Gastroesophageal sphincter (tissue), 4 donors: ENCODE measurements around the gene NBAS. TPM values are rescaled to one million over a fixed set of nuclear protein-coding genes. Genes with fewer than 3 reads are reported as not detected.

ENCODE experiments used
- ATAC-seq: fragments of 150-250 bp; one replicate; pipeline ENCODE4 v1.9.1; 2016; ENCODE audit warnings: mild to moderate bottlenecking, moderate library complexity
- H3K27ac ChIP-seq, 4 donors: fragments of 200-600 bp; sonication (generic) in 3 of 4; 1 replicate in 3 of 4; 2 replicates in 1 of 4; pipeline ENCODE4 v1.5.1; 2016 to 2019
- H3K27me3 ChIP-seq: fragments of 200-600 bp; sonication (generic); one replicate; pipeline ENCODE4 v1.5.1; 2019
- H3K36me3 ChIP-seq, 2 donors: fragments of 200-600 bp; sonication (generic); one replicate each; pipeline ENCODE4 v1.5.1; 2019; ENCODE audit warnings: control low read depth in 1 of 2
- H3K4me1 ChIP-seq, 3 donors: fragments of 200-600 bp; sonication (generic); 1 replicate in 2 of 3; 2 replicates in 1 of 3; pipeline ENCODE4 v1.5.1; 2016 to 2019; ENCODE audit warnings: control low read depth in 2 of 3
- H3K4me3 ChIP-seq, 2 donors: fragments of 200-600 bp; sonication (generic); one replicate each; pipeline ENCODE4 v1.5.1; 2019; ENCODE audit warnings: mild to moderate bottlenecking in 1 of 2, moderate library complexity in 1 of 2
- H3K9me3 ChIP-seq, 3 donors: fragments of 200-600 bp; sonication (generic); one replicate each; pipeline ENCODE4 v1.5.1; 2017 to 2019; ENCODE audit warnings: control low read depth in 2 of 3
- EP300 ChIP-seq: sonication (generic); formaldehyde crosslinking; IDR thresholded peaks from one replicate; pipeline ENCODE4 v1.6.1; 2017; ENCODE audit warnings: antibody characterized with exemption, mild to moderate bottlenecking
- POLR2A ChIP-seq, 2 donors: fragments of 450-650 bp; IDR thresholded peaks; one replicate each; pipeline ENCODE4 v1.6.1; 2017; ENCODE audit warnings: antibody characterized with exemption in 2 of 2, mild to moderate bottlenecking in 2 of 2, moderate library complexity in 1 of 2
- POLR2AphosphoS5 ChIP-seq: sonication (generic); formaldehyde crosslinking; IDR thresholded peaks from one replicate; pipeline ENCODE4 v1.6.1; 2017; ENCODE audit warnings: antibody characterized with exemption
- WGBS, 2 donors: methylation state at CpG; one replicate each; pipeline ENCODE4 v1.1.5; 2018; ENCODE audit warnings: low coverage in 1 of 2; 5-methylcytosine and 5-hydroxymethylcytosine counted together
- total RNA-seq, 4 donors: library from RNA; depleted of rRNA; stranded (reverse); fragments of >200 nt; gene quantifications; one replicate each; pipeline ENCODE4 v1.1.0, GENCODE V29; 2016
- TF ChIP-seq, protein P1 (sequence below), 4 experiments: fragments of 200-600 bp in 2 of 4; fragments of 450-650 bp in 2 of 4; sonication (generic) in 1 of 4; IDR thresholded peaks; one replicate each; pipeline ENCODE4 v1.5.1; 2017 to 2019; ENCODE audit warnings: antibody characterized with exemption in 4 of 4, mild to moderate bottlenecking in 2 of 4, moderate library complexity in 2 of 4

Gene NBAS
- total RNA-seq, 4 donors from 2014 or later: 34.9 to 50.9 (median 40.4) TPM

GRCh38 chr2:15307526-15307925 is 253.6 kb downstream of the NBAS start:
- H3K4me1 ChIP-seq: no peaks in the 10 kb centered on the region
- no peak overlapping the region for H3K4me3 ChIP-seq
- no peak overlapping the region for H3K27ac ChIP-seq
- no peaks in the 10 kb centered on the region for H3K9me3 ChIP-seq
- WGBS, 2 donors: 88% methylated on average over 2 of the region's 2 CpGs
- H3K27me3 ChIP-seq: no peaks in the 10 kb centered on the region
- H3K36me3 ChIP-seq: peaks cover 0 to 61% of the 10 kb centered on the region in 2 donors
- no peak for TF ChIP-seq POLR2AphosphoS5
- TF ChIP-seq, protein P1, sequence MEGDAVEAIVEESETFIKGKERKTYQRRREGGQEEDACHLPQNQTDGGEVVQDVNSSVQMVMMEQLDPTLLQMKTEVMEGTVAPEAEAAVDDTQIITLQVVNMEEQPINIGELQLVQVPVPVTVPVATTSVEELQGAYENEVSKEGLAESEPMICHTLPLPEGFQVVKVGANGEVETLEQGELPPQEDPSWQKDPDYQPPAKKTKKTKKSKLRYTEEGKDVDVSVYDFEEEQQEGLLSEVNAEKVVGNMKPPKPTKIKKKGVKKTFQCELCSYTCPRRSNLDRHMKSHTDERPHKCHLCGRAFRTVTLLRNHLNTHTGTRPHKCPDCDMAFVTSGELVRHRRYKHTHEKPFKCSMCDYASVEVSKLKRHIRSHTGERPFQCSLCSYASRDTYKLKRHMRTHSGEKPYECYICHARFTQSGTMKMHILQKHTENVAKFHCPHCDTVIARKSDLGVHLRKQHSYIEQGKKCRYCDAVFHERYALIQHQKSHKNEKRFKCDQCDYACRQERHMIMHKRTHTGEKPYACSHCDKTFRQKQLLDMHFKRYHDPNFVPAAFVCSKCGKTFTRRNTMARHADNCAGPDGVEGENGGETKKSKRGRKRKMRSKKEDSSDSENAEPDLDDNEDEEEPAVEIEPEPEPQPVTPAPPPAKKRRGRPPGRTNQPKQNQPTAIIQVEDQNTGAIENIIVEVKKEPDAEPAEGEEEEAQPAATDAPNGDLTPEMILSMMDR (IDR thresholded peaks at IDR 0.05): no peak
- TF ChIP-seq POLR2A (IDR thresholded peaks at IDR 0.05): no peak
- TF ChIP-seq EP300: no peak
- ATAC-seq: no peak

DNA sequence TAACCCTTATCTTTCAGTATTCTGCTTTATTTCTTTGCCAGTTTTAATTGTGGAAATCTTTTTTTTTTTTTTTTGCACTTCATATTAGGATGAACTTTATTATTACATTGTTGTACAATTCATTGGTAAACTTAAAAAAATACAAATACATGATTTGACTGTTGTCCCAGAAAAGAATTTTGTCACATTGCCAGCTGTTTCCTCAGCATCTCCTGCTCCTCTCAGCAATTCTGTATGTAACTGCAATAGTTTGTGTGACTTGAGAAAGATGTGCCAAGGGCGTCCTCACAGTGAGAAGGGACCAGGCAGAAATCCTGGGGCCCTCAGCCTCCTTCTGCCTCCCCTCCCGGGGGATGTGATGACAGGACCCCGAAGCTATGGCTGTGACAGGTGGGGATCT is 254.4 kb downstream of the NBAS start:
- Histone ChIP-seq H3K9me3 (no peaks in the 10 kb centered on the region), H3K36me3 (peaks cover 0 to 69% of the 10 kb centered on the region in 2 donors), H3K4me3 (no peak overlapping the region), H3K27ac (no peak overlapping the region), H3K27me3 (no peaks in the 10 kb centered on the region), H3K4me1 (no peaks in the 10 kb centered on the region)
- 78 to 92% methylated on average over 2 of the region's 3 CpGs for WGBS, 2 donors
- ATAC-seq: no peak
- no peak for TF ChIP-seq POLR2A (IDR thresholded peaks at IDR 0.05)
- TF ChIP-seq, protein P1 (IDR thresholded peaks at IDR 0.05): no peak
- TF ChIP-seq POLR2AphosphoS5: no peak
- no peak for TF ChIP-seq EP300

DNA sequence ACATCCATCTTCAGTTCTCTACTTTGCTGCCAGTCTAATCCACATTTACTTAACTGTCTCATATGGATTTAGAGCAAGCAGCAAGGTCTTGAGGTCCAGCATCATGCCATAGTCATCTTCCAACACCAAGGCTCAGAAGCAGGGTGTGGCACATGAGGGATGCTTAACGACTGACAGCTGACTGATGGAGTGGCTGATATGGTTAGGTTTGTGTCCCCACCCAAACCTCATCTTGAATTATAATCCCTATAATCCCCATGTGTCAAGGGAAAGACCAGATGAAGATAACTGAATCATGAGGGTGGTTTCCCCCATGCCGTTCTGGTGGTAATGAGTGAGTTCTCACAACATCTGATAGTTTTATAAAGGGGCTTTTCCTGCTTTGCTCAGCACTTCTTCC is 257.3 kb downstream of the NBAS start:
- Histone ChIP-seq H3K9me3 (no peaks in the 10 kb centered on the region), H3K4me1 (no peaks in the 10 kb centered on the region), H3K27me3 (no peaks in the 10 kb centered on the region), H3K4me3 (no peak overlapping the region), H3K27ac (no peak overlapping the region), H3K36me3 (peaks cover 0 to 95% of the 10 kb centered on the region in 2 donors)
- WGBS, 2 donors: 80% methylated on average over 2 of the region's 2 CpGs; no CpG with 5 or more reads in 1 of the 2 donors
- no peak for TF ChIP-seq EP300
- TF ChIP-seq, protein P1 (IDR thresholded peaks at IDR 0.05): no peak
- no peak for TF ChIP-seq POLR2AphosphoS5
- no peak for TF ChIP-seq POLR2A (IDR thresholded peaks at IDR 0.05)
- ATAC-seq: no peak

DNA sequence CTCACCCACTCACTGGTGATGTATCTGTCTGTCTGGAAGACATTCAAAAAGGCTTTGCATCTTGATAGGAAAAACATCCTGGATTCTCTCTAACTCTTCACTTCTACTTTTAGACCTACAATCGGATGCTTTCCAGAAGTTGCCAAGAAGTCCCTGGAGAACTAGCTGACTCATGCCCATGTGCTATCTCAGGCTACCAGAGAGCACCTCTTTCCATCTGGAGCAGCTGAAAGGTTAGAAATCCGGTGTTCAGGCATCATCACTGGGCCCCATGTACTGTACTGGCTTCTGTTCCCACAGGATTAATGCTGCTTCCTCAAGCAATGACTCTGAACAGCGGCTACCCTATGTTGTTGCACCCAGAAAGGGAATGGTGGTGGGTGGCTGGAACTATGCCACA is 259.0 kb downstream of the NBAS start:
- WGBS, 2 donors: 33 to 47% methylated on average over 1 to 2 of the region's 3 CpGs
- TF ChIP-seq, protein P1 (IDR thresholded peaks at IDR 0.05): no peak
- TF ChIP-seq EP300 (no peak), POLR2A (IDR thresholded peaks at IDR 0.05) (no peak), POLR2AphosphoS5 (no peak)
- no peak for ATAC-seq

More for the DNA sequence above, 259.0 kb downstream of the NBAS start:
- Histone ChIP-seq H3K4me3 (no peak overlapping the region), H3K36me3 (peaks cover 0 to 86% of the 10 kb centered on the region in 2 donors), H3K27ac (no peak overlapping the region), H3K4me1 (no peaks in the 10 kb centered on the region), H3K27me3 (no peaks in the 10 kb centered on the region), H3K9me3 (no peaks in the 10 kb centered on the region)
